ENCODE data around the gene OR52A5. TPM values are rescaled to one million over a fixed set of nuclear protein-coding genes. Genes with fewer than 3 reads are reported as not detected.

OR52A5 gene
- total RNA-seq, 6 donors from 2014 or later: not detected

- DNase-seq: no peak
- Histone ChIP-seq H3K36me3 (no peaks in the 10 kb centered on the region), H3K4me1 (no peaks in the 10 kb centered on the region), H3K4me3 (no peak overlapping the region), H3K9me3 (no peaks in the 10 kb centered on the region), H3K27me3 (no peaks in the 10 kb centered on the region), H3K27ac (no peak overlapping the region)
- 29 to 47% methylated on average over 1 of the region's 1 CpG for WGBS, 2 donors
- ATAC-seq (ENCODE audit: low FRiP score in 2 of 2): no peak
- TF ChIP-seq EP300 (IDR thresholded peaks at IDR 0.05): no peak
- TF ChIP-seq CTCF (IDR thresholded peaks at IDR 0.05): no peak
- TF ChIP-seq POLR2A (IDR thresholded peaks at IDR 0.05): no peak
- no peak for TF ChIP-seq POLR2AphosphoS5 (IDR thresholded peaks at IDR 0.05)
Observed at GRCh38 chr11:5137014-5137413, 1.1 kb downstream of the OR52A5 start.

- no peaks in the 10 kb centered on the region for H3K4me1 ChIP-seq
- no peak for ATAC-seq (ENCODE audit: low FRiP score in 2 of 2)
- H3K27ac ChIP-seq: no peak overlapping the region
- no peak for TF ChIP-seq POLR2AphosphoS5 (IDR thresholded peaks at IDR 0.05)
- TF ChIP-seq EP300 (IDR thresholded peaks at IDR 0.05): no peak
- no peak for TF ChIP-seq POLR2A (IDR thresholded peaks at IDR 0.05)
- TF ChIP-seq CTCF (IDR thresholded peaks at IDR 0.05): no peak
- no peak overlapping the region for H3K4me3 ChIP-seq
- DNase-seq: no peak
- no peaks in the 10 kb centered on the region for H3K9me3 ChIP-seq
- H3K27me3 ChIP-seq: no peaks in the 10 kb centered on the region
- H3K36me3 ChIP-seq: no peaks in the 10 kb centered on the region
Observed at GRCh38 chr11:5136261-5136660, 1.9 kb downstream of the OR52A5 start.

DNA sequence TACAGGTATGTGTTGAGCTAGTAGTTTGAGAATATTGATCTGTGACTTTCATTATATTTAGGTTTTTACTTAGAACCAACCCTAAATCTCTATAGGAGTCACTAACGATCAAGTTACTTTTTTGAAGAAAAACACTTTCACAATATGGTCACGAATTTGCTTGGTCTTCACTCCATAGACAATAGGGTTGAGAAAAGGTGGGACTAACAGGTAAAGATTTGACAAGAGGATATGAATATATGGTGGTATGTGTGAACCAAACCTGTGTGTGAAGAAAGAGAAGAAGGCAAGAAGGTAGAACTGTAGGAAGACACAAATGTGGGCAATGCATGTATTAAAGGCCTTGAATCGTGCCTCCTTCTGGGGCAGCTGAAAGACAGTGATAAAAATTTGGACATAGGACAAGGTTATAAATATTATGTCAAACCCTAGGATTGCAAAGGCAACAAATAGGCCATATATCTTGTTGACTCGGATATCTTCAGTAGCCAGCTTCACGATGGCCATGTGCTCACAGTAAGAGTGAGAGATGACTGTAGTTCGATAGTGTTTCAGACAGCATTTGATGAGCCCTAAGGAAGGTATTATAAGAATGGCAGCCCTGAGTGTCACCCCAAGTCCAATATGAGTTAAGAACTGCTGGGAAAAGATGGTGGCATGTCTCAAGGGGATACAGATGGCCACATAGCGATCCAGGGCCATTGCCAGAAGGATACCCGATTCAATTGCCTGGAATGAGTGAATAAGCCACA is 6.4 kb downstream of the OR52A5 start:
- Histone ChIP-seq H3K9me3 (no peaks in the 10 kb centered on the region), H3K27ac (no peak overlapping the region), H3K36me3 (no peaks in the 10 kb centered on the region), H3K27me3 (no peaks in the 10 kb centered on the region), H3K4me1 (no peaks in the 10 kb centered on the region), H3K4me3 (no peak overlapping the region)
- WGBS, 2 donors: 89 to 90% methylated on average over 8 of the region's 8 CpGs
- no peak for ATAC-seq (ENCODE audit: low FRiP score in 2 of 2)
- TF ChIP-seq POLR2AphosphoS5 (IDR thresholded peaks at IDR 0.05) (no peak), EP300 (IDR thresholded peaks at IDR 0.05) (no peak), CTCF (IDR thresholded peaks at IDR 0.05) (no peak), POLR2A (IDR thresholded peaks at IDR 0.05) (no peak)
- DNase-seq: no peak

GRCh38 chr11:5129457-5129877 is 8.7 kb downstream of the OR52A5 start:
- H3K4me3 ChIP-seq: no peak overlapping the region
- TF ChIP-seq POLR2A (IDR thresholded peaks at IDR 0.05): no peak
- no peak for TF ChIP-seq POLR2AphosphoS5 (IDR thresholded peaks at IDR 0.05)
- no peak for TF ChIP-seq EP300 (IDR thresholded peaks at IDR 0.05)
- TF ChIP-seq CTCF (IDR thresholded peaks at IDR 0.05): no peak
- no peaks in the 10 kb centered on the region for H3K27me3 ChIP-seq
- no peaks in the 10 kb centered on the region for H3K9me3 ChIP-seq
- H3K4me1 ChIP-seq: no peaks in the 10 kb centered on the region
- H3K36me3 ChIP-seq: no peaks in the 10 kb centered on the region
- ATAC-seq (ENCODE audit: low FRiP score in 2 of 2) (no peak), DNase-seq (no peak)
- H3K27ac ChIP-seq: no peak overlapping the region
- 57 to 69% methylated on average over 2 of the region's 2 CpGs for WGBS, 2 donors
